ENCODE measurements around the gene CA10.

The CA10 gene

DNA sequence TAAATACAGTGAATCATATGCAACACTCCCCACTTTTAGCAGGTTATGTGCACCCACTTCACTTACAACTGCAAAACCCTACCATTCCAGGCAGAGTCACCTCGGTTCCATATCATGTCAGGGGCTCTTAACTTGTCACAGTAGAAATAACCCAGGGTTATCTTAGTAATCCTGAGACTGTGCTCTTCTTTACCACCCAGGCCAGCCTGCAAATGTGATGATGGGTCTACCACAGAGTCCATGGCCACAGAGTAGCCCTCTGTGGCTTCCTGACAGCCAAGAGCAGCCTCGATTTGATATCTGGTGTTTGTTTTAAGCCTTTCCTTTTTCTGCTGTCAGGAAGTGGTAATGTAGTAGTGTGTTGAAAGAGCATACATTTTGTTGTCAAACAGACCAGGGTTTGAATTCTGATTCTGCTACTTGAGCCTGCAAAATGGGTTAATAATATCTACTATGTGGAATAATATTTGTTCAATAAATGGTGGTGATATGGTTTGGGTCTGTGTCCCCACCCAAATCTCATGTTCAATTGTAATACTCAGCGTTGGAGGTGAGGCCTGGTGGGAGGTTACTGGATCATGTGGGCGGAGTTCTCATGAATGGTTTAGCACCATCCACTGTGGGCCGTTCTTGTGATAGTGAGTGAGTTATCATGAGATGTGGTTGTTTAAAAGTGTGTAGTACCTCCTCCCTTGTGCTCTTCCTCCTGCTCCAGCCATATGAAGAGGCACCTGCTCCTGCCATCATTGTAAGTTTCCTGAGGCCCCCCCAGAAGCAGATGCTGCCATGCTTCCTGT, 481.6 kb downstream of the CA10 start:
- DNase-seq (ENCODE audit: low read depth) = no peak

DNA sequence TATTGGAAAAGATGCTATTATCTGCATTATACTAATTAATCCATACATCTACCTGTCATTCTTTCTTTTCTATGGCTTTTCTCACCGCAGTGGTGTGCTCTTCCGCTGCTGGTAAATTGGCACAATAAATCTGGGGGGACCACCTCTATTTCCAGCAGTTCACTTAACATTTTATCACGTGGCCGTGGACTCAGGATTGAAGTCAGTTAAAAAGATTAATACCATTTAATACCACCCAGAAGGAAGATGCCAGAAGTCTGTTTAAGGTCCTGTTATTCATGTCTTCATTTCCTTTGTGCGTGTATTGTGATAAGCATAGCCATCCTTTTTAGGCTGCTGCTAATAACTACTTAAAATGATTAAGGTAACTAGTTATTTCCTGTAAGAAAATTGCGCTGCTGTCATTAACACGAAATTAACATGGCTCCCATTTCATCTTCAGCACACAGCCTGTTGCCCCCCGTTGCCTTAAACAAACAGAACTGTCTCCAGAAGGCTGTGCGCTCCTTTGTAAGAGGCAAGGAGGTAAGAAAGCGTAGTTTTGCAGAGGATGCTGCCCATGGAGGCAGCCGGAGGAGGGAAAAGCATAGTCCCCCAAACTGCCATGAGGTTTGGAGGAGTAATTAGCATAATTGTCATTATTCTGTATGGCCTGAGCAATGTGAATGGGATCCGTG, 483.8 kb downstream of the CA10 start:
- DNase-seq (ENCODE audit: low read depth) = no peak

DNA sequence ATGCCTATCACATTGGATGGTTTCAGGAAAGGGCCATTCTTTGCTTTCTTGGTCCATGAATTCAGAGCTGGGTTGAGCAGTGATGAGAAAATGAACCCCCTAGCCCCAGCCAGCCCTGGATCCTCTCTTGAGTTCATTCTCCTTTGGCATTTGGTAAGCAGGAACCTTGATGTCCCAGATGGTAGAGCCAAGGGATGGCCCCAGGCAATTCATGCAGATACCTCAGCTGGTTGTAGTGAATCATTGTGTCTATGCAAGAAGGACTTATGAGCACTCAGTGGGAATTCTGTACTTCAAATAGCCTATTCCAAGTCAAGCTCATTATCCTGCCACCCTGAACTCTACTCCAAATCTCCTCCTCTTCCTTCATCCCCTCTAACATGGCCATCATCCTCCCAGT, 485.4 kb downstream of the CA10 start:
- no peak for DNase-seq (ENCODE audit: low read depth)

DNA sequence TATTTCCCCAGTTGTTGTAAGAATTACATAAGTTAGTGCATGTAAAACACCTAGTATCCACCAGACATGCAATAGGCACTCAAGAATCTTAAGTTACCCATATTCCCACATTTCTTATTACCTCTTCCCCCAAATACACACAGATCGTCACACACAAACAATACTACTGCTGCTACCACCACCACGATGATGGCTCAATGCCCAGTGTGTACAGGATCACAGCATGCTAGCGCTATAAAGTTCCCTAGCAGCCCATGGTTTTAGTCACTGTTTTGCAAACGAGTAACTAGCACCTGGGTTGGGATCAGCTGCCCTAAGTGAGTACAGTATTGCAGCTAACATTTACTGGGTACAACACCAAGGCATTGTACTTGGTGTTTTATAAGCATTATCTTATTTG, 486.4 kb downstream of the CA10 start:
- no peak for DNase-seq (ENCODE audit: low read depth)

DNA sequence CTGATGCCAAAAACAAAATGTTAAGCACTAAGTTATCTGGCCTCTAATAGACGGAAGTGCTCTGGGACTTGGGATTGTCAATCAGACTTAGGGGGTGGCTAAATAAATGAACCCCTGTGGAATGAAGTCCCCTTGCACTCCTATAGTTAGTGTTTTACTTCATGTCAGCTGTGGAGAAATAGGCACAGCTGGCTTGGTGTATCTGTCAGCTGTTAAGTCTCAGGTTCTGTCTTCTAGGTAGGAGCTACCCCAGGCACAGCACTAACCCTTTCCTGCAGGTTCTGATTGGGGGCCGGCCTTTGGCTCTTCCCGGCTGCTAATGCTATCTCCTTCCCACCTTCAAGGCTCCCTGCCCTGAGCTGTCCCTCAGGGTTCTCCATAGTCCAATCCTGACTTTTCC, 487.6 kb downstream of the CA10 start:
- DNase-seq (ENCODE audit: low read depth) = no peak

DNA sequence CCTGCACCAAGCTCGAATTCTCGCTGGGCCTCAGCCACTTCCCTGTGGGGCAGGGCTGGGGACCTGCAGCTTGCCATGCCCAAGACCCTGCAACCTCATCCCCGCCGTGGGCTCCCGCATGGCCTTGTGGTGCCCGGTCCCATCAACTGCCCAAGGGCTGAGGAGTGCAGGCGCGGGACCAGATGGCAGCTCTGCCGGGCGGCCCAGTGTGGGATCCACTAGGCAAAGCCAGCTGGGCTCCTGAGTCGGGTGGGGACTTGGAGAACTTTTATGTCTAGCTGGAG, 489.6 kb downstream of the CA10 start:
- no peak for DNase-seq (ENCODE audit: low read depth)

DNA sequence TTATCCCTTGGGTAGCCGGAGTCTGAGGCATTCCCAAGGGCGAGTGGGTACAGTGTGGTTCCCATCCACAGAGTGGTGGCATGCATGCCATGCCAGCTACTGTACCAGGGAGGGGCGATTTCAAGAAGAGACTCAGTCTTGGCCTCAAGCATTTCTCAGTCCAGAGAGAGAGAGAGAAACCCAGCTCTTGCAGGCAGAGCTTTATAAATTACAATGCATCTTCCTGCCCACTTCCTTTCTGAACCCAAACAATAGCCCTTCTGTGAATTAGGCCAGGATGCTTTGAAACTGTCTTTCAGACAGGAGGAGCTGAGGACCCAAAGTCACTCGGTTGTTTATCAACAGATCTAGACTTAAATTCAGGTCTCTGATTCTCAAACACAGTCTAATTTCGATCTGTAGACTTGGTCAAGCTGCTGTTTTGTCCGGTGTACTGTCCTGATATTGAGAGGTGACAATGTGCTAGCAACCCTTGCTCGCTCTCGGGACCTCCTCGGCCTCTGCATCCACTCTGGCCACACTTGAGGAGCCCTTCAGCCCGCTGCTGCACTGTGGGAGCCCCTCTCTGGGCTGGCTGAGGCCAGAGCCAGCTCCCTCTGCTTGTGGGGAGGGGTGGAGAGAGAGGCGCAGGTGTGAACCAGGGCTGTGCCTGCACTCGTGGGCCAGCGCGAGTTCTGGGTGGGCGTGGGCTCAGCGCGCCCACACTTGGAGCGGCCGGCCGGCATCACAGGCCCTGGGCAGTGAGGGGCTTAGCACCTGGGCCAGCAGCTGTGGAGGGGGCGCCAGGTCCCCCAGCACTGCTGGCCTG, 490.2 kb downstream of the CA10 start:
- DNase-seq (ENCODE audit: low read depth) = no peak

DNA sequence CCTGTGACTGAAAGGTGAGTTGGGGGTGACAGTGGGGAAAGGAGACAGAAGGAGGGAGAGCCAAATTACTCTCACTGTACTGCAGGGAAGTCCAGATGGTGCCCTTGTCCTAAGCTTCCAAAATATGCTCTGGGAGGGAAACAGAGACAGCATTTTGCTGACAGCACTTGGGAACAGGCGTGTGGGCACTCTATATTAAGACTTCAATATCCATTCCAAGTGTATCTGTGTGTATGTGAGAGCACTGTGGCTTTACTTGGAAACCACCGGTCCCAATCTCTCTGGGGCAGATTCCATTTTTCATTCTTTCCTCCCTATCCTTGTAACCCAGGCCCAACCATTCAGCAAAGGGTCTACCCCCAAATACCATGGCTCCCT, 490.8 kb downstream of the CA10 start:
- DNase-seq (ENCODE audit: low read depth) = no peak

DNA sequence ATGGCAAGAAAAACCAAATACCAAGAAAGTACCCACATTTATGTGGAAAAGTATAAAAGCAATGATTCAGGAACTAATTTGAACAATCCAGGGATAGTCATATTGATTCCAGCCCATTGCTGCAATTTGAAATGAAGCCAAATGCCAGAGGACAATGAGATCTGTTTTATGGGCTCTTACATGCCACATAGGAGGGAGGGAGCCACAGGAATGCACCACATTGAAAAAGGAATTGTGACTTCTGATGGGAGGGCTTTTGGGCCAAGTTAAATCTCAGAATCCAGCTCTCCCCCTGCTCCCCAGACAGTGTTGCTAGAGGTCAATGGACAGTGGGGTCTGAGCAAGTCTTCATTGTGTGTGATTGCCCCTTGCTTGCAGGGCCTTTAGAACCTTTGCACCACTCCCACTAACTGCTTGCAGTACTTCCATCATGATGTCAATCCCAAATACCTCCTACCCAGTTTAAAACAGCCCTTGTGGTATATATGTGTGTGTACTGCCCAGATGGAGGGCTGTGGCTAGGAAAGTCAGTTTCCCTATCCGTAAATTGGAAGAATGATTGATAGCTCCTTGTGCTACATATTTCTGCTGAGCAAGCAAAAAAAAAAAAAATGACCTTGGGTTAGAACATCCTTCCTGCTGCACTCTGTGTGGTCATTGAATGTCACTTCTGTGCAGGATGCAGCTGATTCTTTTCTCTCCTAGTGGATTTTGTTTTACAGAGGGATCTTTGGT, 491.4 kb downstream of the CA10 start:
- DNase-seq (ENCODE audit: low read depth) = no peak

DNA sequence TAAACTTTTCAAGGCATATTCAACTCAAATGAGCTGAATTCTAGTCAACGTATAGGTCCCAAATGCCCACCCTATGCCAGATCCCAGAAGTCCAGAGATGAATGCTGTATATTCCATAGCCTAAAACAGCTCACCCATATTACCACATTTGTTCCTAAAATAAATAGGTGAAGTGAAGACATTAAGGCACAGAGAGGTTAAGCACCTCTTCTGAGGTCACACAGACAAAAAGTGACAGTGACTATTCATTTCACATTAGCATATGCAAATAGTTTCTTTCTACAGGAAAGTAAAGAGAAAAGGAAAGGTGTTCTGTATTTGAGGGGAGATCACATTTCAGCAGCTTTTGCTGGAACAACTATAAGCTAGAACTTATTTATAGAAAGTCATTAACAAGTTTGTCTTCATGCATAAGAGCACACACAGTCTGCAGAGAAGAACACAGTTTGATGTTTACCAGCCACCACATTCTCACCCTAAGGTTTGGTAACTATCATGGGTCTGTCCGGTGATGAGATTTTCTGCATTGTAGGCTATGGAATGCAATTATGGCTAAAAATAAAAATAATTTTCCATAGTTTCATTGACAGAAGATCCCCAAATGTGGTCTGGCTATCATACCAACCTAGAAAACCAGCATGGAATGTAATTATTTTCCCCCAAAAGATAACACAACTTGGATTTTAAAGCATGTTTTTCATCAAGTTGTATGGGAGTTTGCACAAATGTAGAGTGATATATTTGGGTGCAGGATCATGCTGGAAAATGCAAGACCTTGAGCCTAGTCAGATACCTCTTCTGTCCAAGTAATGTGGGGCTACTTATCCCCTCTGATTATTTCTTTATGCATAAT, 496.1 kb downstream of the CA10 start:
- DNase-seq (ENCODE audit: low read depth) = no peak

DNA sequence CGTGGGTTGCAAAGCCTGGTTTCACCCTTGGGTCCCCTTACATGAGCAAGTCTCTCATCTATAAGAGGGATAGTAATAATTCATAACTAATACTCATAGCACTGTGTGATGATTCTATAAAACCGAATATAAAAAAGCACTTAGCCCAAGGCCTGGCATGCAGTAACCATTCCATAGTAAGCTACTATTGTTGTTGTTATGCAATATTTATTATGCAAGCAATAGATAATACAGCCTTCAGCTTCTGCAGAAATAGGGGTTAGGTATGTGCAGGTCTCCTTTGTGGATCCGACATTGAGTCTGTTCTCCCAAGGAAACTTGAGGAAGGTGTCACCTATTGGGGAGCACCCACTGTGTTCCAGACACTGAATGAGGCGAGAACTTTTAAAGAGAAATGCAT, 497.1 kb downstream of the CA10 start:
- DNase-seq (ENCODE audit: low read depth) = no peak

DNA sequence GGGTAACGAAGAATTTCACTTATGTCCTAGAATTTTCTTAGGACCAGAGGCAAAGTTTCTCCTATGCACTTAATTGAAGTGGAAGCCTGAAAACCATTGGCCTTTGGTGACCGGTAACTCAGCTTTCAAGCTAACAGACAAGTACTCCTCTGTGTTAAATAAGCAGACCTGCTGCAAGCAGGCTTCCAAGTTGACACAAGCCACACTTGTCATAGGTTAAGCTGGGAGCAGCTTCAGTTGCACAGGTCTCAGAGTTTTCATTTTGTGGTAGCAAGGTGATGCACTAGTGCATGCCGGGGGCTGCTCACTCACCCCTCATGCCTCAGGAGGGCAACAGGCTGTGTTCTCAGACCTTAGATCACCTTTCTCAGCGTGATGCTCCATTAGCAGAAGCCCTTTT, 498.2 kb downstream of the CA10 start:
- DNase-seq (ENCODE audit: low read depth) = no peak

DNA sequence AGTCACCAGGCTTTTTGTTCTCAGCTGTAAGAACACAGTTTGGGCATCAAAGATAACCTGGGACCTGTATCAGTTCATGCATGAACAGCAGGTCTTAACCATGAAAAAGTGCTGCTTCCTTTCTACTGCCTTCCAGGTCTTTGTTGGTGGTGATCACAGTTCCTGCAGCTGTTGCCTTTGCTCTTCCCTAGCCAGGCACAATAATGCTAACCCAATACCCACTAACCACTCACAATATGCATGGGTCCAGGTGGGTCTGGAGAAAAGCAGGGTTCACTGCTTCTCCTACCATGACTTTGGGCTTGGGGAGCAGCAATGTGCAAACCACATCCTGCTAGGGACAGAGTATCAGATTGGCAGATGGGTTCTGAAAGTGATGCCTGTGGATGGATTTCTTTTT, 501.3 kb downstream of the CA10 start:
- no peak for DNase-seq (ENCODE audit: low read depth)

DNA sequence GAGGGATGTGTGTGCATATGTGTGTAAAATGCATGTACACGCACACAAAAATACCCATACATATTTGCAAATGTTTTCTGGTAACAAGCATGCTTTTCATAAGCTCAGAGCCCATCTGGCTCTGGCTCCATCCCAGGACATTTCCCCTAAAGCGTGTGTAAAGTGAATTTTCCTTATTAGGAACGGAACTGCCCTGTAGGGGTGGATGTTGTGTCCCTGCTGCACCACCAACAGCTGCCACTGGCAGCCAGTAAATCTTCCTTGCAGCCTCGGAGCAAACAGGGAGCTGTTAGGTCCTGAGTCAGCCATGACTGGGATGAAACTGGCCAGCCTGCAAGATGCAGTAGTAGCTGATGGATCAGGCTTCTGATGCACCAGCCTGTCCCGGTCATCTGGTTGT, 504.6 kb downstream of the CA10 start:
- DNase-seq (ENCODE audit: low read depth) = no peak

DNA sequence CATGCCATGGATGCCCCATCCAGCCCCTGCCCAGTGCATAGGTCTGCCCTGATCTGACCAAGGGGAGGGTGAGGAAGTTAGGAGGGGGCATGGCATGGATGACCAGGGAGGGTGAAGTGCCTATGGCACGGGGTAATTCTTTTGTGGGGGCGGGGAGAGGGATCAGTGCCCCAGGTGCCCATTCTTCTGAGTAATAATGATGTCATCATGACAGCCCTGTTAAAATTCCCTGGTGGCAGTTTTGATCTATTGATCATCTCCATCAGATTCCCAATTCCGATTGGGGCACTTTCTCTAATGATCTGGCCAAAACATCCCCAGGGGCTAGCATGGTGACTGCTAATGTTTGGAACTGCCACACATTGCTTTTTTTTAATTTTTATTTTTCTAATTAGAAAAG, 506.0 kb downstream of the CA10 start:
- no peak for DNase-seq (ENCODE audit: low read depth)

DNA sequence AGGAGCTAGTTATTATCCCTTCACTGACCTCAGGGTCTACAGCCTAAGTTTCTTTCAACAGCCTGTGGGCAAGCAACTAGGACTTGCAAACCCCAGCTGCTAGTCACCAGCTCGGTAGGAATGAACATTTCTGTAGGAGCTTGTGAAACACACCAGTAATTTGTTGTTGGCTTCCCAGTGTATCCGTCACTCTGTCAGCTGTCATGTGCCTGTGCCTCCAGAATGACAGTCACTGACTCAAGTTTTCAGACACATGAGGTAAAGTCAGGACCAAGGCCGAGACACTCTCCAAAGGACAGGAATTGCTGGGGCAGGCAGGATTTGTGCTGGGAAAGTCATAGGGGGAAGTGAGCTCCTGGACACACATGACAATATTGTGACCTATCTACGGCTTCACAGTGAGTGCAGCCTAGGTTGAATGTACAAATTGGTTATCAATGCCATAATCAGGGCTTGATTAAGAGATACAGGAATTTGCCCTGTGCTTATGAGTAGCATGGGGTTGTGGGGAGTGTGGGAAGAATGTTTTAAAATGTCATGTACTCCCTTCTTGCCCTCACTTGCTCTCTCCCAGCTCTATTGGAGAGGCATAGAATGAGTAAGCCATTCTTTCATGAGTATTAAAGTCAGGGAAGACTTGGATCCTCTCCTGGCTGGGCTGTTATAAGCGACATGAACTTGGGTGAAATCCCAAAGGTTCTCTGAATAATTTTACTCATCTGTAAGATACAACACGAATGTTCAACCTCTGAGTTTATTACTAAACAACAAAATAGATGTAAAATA, 506.8 kb downstream of the CA10 start:
- DNase-seq (ENCODE audit: low read depth) = no peak

DNA sequence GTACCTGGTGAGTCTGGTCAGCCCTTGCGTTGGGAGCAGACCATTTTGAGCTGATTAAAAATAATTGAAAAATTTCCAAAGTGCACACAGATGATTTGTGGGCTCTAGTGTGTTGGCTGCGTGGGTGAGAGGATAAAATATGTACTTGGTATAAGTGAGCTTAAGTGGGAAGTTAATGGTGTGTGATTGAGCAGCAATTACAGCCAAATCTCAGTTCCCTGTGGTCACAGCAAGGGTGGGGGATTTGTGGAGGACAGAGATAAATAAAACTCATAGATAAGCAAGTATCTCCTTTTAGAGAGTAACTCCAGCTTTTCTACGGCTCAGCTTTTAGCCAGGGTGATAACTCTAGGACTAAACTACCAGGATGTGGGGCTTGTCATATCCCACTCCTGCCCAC, 507.7 kb downstream of the CA10 start:
- no peak for DNase-seq (ENCODE audit: low read depth)

DNA sequence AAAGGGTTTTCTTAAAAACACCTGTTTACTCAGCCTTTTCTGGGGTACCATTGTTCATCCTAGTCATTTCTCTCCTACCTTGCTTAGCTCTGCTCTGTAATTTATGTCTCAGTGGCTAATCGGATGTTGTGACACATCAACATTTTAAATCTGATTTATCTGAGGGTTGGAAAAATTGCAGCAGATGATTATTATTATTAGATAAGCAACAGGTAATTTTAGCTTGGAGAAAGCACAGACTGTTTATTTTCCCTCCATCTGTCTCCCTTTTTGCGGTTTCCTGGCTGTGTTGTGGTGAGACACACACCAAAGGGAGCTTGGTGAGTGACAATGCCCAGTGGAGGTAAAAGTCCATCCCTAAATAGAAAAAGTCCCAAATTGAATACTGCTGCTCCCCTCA, 508.3 kb downstream of the CA10 start:
- DNase-seq (ENCODE audit: low read depth) = no peak

DNA sequence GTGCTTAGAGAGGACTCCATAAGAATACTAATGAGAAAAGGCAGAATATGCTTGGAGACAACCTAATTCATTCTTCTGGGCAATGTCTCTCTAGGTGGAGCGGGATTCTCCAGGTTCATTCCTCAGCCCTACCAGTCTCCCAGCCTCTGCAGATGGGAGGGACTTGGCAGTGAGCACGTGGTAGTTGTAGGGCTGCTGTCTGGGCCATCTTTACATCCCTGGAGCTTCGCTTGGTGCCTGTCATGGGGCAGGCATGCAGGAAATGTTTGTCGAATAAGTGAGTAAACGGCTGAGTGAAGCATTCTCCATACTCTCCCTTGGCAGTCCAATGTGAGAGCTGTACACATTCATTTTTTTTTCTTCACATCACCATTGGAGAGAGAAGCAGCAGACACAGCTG, 510.7 kb downstream of the CA10 start:
- DNase-seq (ENCODE audit: low read depth) = no peak

DNA sequence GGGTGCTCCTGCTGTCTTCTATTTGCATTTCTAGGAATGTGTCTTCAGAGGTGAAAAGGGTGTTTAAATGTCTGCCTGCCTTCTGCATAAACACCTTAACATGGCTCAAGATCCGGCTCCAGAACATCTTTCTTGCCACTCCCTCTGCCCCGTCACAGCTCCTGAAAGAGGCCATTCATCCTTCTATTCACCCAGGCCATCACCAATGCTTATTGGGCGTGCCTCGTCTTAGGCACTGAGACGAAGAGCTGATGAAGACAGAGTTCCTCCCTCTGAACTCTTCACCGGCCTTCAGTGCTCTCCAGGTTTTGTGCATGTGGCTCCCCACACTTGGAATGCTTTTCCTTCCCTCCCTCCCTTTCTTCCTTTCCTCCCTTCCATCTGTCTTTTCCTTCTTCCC, 511.4 kb downstream of the CA10 start:
- DNase-seq (ENCODE audit: low read depth) = no peak

DNA sequence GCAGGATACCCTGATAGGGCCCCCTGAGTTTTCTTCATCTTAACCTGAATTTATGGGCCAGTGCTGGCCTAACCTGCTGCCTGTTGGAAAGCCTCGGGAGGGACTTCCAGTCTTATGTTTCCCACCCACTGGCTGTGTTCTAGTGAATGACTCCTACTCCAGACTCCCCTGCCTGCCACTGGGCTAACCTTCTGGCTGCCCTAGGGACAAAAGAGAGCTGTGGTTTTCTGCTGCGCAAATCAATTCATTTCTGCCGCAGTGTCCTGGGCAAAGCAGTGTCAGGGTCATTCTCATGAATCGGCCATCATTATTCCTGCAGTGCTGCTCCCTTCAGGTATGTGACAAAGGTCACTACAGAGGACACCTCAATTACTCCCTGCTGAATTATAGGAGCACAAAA, 512.0 kb downstream of the CA10 start:
- DNase-seq (ENCODE audit: low read depth) = no peak

Measured in activated gamma-delta T cell treated with anti-CD3 and anti-CD28 coated beads, Interleukin-2, amount 50 U/mL, for 16 hours (primary cell).